Parathyroid adenoma (tissue), 2 donors: ENCODE measurements around the gene COL15A1.
A peak's percentile ranks its signal among the peaks of the same experiment; 100 is the strongest.

ENCODE experiments used
- H2AFZ ChIP-seq: fragments of 300-600 bp; sonication (generic); one replicate; pipeline ENCODE4 v1.7.0; 2017; ENCODE audit warnings: antibody characterized with exemption, mild to moderate bottlenecking
- H3K27ac ChIP-seq: fragments of 300-600 bp; sonication (generic); one replicate; pipeline ENCODE4 v1.7.0; 2017
- H3K27me3 ChIP-seq: fragments of 300-600 bp; sonication (generic); one replicate; pipeline ENCODE4 v1.7.0; 2017; ENCODE audit warnings: low read length; ENCODE audit not compliant: control insufficient read depth, insufficient read depth
- H3K36me3 ChIP-seq: fragments of 300-600 bp; sonication (generic); one replicate; pipeline ENCODE4 v1.7.0; 2017; ENCODE audit warnings: low read length; ENCODE audit not compliant: control insufficient read depth, insufficient read depth
- H3K4me1 ChIP-seq: fragments of 300-600 bp; sonication (generic); one replicate; pipeline ENCODE4 v1.7.0; 2017; ENCODE audit warnings: control low read depth
- H3K4me2 ChIP-seq: fragments of 300-600 bp; sonication (generic); one replicate; pipeline ENCODE4 v1.7.0; 2017; ENCODE audit warnings: low read length
- H3K4me3 ChIP-seq: fragments of 300-600 bp; sonication (generic); one replicate; pipeline ENCODE4 v1.7.0; 2017; ENCODE audit warnings: low read depth, low read length
- H3K79me2 ChIP-seq: fragments of 300-600 bp; sonication (generic); one replicate; pipeline ENCODE4 v1.7.0; 2017; ENCODE audit warnings: control low read depth
- H3K9ac ChIP-seq: fragments of 300-600 bp; sonication (generic); one replicate; pipeline ENCODE4 v1.7.0; 2017; ENCODE audit warnings: mild to moderate bottlenecking
- H3K9me3 ChIP-seq: fragments of 300-600 bp; sonication (generic); one replicate; pipeline ENCODE4 v1.7.0; 2017; ENCODE audit warnings: low read length; ENCODE audit not compliant: control insufficient read depth
- CTCF ChIP-seq: fragments of 300-600 bp; sonication (generic); IDR thresholded peaks from one replicate; pipeline ENCODE4 v1.7.0; 2017; ENCODE audit warnings: antibody characterized with exemption, mild to moderate bottlenecking
- donor health status: primary hyperparathyroidism.

The COL15A1 gene

GRCh38 chr9:99101812-99102211 lies 158.1 kb downstream of the COL15A1 start:
- no peaks in the 10 kb centered on the region for H3K4me1 ChIP-seq
- no peaks in the 10 kb centered on the region for H3K27me3 ChIP-seq
- no peak overlapping the region for H3K4me2 ChIP-seq
- H3K9ac ChIP-seq, result no peak overlapping the region
- no peaks in the 10 kb centered on the region for H3K9me3 ChIP-seq
- H3K4me3 ChIP-seq, result no peak overlapping the region
- TF ChIP-seq CTCF, result no peak
- H3K36me3 ChIP-seq, result no peaks in the 10 kb centered on the region
- no peaks in the 10 kb centered on the region for H3K79me2 ChIP-seq
- no peak overlapping the region for H3K27ac ChIP-seq
- no peak overlapping the region for H2AFZ ChIP-seq

- Histone ChIP-seq H3K4me3 (no peak overlapping the region), H3K9ac (no peak overlapping the region), H3K9me3 (no peaks in the 10 kb centered on the region), H3K36me3 (no peaks in the 10 kb centered on the region), H3K4me2 (no peak overlapping the region), H3K27me3 (no peaks in the 10 kb centered on the region), H3K4me1 (no peaks in the 10 kb centered on the region), H3K27ac (no peak overlapping the region), H2AFZ (peak overlapping the region; percentile 81), H3K79me2 (no peaks in the 10 kb centered on the region)
- no peak for TF ChIP-seq CTCF
These were observed 159.6 kb downstream of the COL15A1 start for GRCh38 chr9:99103054-99103895.

- no peaks in the 10 kb centered on the region for H3K36me3 ChIP-seq
- H3K4me1 ChIP-seq, result no peaks in the 10 kb centered on the region
- peak overlapping the region; percentile 60 for H3K27ac ChIP-seq
- H3K4me3 ChIP-seq, result peak overlapping the region; percentile 49
- no peak overlapping the region for H3K9ac ChIP-seq
- no peak for TF ChIP-seq CTCF
- no peaks in the 10 kb centered on the region for H3K79me2 ChIP-seq
- H3K9me3 ChIP-seq, result no peaks in the 10 kb centered on the region
- peak overlapping the region; percentile 52 for H3K4me2 ChIP-seq
- H3K27me3 ChIP-seq, result no peaks in the 10 kb centered on the region
- H2AFZ ChIP-seq, result peak overlapping the region; percentile 81
These were observed 160.3 kb downstream of the COL15A1 start for GRCh38 chr9:99103901-99104458.

- Histone ChIP-seq H3K4me1 (no peaks in the 10 kb centered on the region), H3K4me3 (peak within 1 kb of the TSS; percentile 61), H3K79me2 (no peaks in the 10 kb centered on the region)
These were observed 160.9 kb downstream of the COL15A1 start, which contains the start of gene TGFBR1 for GRCh38 chr9:99104459-99105151. Gene TGFBR1, plus strand, starts transcription at chr9:99105113. Its CDS starts 93 bp downstream, at chr9:99105206.

More at GRCh38 chr9:99104459-99105151, 160.9 kb downstream of the COL15A1 start, which contains the start of gene TGFBR1:
- Histone ChIP-seq H2AFZ (peak within 1 kb of the TSS; percentile 81), H3K27ac (peak within 1 kb of the TSS; percentile 60), H3K27me3 (no peaks in the 10 kb centered on the region), H3K4me2 (peak within 1 kb of the TSS; percentile 68), H3K36me3 (no peaks in the 10 kb centered on the region), H3K9ac (no peak within 1 kb of the TSS), H3K9me3 (no peaks in the 10 kb centered on the region)
- TF ChIP-seq CTCF, result no peak
